GM13977 (cell line): Measurements from ENCODE around the gene MAST4.

Experiments used
- DNase-seq: peaks from one replicate; pipeline ENCODE4 v3.0.0; 2012; ENCODE audit warnings: low spot score
- CTCF ChIP-seq: IDR thresholded peaks from 2 replicates; pipeline ENCODE4 v1.5.1; 2012; ENCODE audit warnings: mild to moderate bottlenecking, control low read depth; ENCODE audit not compliant: insufficient read depth; ENCODE audit errors: extremely low read depth, missing control alignments
- in situ Hi-C: fragments of 300-500 bp; cut with MboI; formaldehyde crosslinking; loops from one replicate; pipeline ENCODE4 v1.12.0; 2022; ENCODE audit warnings: low sequenced_read_pairs, low pct_unique_long_range_greater_than_20kb, mixed read lengths, inconsistent platforms; ENCODE audit not compliant: unreplicated experiment

MAST4 gene

GRCh38 chr5:67187006-67187715 is 591.0 kb downstream of the MAST4 start:
- no peak for TF ChIP-seq CTCF
- DNase-seq = no peak
- in situ Hi-C loops = no loop called here

DNA sequence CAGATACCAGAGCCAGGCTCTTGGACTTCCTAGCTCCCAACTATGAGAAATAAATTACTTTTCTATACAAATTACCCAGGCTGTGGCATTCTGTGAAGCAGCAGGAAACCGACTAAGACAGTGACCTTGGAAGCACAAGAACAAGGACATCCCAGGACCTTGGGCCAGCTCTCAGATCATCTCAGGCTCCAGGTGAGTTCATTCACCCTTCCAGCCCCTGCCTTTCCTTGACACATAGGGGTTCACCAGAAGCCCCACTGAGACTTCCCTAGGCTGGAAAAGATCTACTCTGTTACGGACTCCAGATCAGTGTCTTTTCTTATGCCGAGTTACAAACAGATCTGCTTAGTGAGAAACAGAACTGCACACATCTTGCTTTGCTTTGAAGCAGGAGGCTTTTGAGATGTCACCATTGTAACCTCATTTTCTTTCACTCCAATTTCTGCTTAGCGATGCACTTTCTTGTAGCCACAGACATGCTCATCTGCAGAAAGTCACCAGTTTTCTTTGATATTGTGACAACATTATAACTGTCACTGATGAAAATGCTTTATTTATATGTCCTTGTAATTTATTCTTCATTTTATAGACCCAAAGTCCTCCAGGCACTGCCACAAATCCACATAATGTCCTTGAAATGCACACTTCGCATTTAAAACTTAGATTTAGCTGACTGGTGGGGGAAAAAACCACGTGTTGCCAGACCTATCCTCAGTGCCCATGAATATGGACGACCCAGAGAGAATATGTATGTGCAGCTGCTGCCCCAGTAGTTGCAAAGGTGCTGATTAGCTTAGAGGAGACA is 592.3 kb downstream of the MAST4 start:
- TF ChIP-seq CTCF = no peak
- DNase-seq = no peak
- in situ Hi-C loops = no loop called here

DNA sequence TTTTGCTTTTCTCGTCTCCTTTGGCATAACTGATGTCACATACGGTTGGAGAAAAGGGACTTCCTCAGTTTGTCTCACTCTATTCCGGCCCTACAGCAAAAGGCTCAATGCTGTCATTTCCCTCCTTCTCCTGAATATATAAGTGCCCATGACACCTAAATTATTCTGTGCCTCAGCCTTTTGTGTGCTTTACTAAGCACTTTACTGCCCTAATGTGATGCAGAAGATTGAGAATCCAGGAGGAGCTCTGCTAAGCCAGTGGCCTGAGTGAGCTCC is 592.8 kb downstream of the MAST4 start:
- no peak for TF ChIP-seq CTCF
- no peak for DNase-seq
- in situ Hi-C loops = no loop called here

GRCh38 chr5:67189931-67190330 is 593.7 kb downstream of the MAST4 start:
- no peak for TF ChIP-seq CTCF
- in situ Hi-C loops = no loop called here
- no peak for DNase-seq

DNA sequence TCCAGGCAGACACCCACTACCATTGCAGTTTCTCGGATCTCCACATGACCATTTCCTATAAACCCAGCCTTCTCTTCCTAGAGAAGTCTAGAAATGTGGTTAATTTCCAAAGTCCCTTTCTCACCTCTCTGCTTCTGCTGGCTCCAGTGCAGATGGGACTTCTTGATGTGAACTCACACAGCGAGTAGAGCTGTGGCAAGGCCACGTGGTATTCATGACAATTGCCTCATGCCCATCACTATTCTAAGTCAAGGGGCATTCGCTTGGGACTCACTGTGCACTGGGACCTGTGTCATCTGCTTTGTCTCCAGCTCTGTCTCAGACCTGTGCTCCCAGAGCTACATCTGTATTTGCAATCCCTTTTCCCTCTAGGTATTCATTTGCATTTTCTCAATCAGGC is 594.2 kb downstream of the MAST4 start:
- no peak for DNase-seq
- in situ Hi-C loops = no loop called here
- no peak for TF ChIP-seq CTCF

DNA sequence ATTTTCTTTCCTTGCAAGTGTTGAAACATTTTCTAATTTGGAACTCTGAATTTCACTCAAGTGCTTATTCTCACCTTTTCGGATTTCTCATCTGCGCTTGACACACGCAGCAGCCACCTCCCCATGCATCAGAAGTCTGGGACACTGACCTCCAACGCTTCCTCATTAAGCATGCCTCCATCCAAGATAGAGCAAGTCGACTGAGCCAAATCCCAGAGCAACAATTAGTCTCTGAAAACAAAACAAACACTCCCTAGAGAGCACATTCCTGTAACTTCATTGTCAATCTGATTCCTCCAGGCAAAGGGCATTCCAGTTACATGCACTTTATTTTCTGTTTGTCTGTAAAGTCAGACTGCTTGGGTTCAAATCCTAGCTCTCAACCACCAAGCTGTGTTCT is 594.7 kb downstream of the MAST4 start:
- no peak for TF ChIP-seq CTCF
- in situ Hi-C loops = no loop called here

More for the DNA sequence above, 594.7 kb downstream of the MAST4 start:
- DNase-seq = no peak
